Activated T-helper 1 cell treated with anti-CD3 and anti-CD28 coated beads, Interleukin-12 subunit alpha, Interleukin-12 subunit beta, Interleukin-2, Interleukin-4 antibody, amounts not matched to agents 30 ng/mL and 10 ng/mL and 1 ng/mL, durations not matched to agents 14 hours and 24 hours and 36 hours (primary cell): Measurements from ENCODE around the gene KLHDC7B. TPM values are rescaled to one million over a fixed set of nuclear protein-coding genes. Genes with fewer than 3 reads are reported as not detected.

ENCODE experiments used
- DNase-seq: peaks from one replicate; pipeline ENCODE4 v3.0.0; 2021; ENCODE audit warnings: low spot score
- H3K27ac Mint-ChIP-seq: one replicate; pipeline ENCODE4 v1.8.0; 2021; ENCODE audit warnings: mild to moderate bottlenecking, mixed read lengths
- H3K27me3 Mint-ChIP-seq: one replicate; pipeline ENCODE4 v1.8.0; 2022; ENCODE audit warnings: mild to moderate bottlenecking, moderate library complexity, mixed read lengths; ENCODE audit not compliant: insufficient read depth
- H3K36me3 Mint-ChIP-seq: one replicate; pipeline ENCODE4 v1.8.0; 2021; ENCODE audit warnings: low read depth, mixed read lengths
- H3K4me1 Mint-ChIP-seq: one replicate; pipeline ENCODE4 v1.8.0; 2021; ENCODE audit warnings: low read depth, mixed read lengths
- H3K4me3 Mint-ChIP-seq: one replicate; pipeline ENCODE4 v1.8.0; 2021; ENCODE audit warnings: mild to moderate bottlenecking, moderate library complexity, mixed read lengths
- H3K9me3 Mint-ChIP-seq: one replicate; pipeline ENCODE4 v1.8.0; 2021; ENCODE audit warnings: mixed read lengths
- intact Hi-C: fragments of 100-400 bp; cut with micrococcal nuclease; formaldehyde crosslinking; loops from one replicate; pipeline ENCODE4 v1.15.1; 2024
- total RNA-seq: library from RNA; stranded (reverse); gene quantifications from 2 replicates; pipeline ENCODE4 v1.2.3, GENCODE V29; 2022

Gene KLHDC7B
- total RNA-seq, 1 donor from 2014 or later: 5.5 TPM

DNA sequence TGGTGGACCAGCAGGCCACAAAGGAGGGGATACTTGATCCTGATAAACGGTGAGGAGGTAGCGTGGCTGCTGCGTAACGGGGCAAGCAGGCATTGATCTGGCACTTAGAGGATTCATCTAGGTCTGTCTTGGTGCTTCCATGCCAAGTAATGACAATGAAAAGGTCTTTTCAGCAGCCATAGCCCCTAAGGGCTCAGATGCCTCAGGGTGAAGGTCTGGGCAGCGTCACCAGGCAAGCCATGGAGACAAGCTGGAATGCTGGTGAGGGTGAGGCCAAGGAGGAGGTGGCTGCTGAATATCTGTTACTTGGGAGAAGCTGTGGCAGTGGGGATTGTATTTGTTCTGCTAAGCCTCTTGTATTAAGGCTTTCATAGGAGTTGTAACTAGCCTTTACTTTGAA, 41.7 kb downstream of the KLHDC7B start:
- H3K4me3 Mint-ChIP-seq: no peak overlapping the region
- no peak overlapping the region for H3K27ac Mint-ChIP-seq
- H3K27me3 Mint-ChIP-seq: peaks cover 12% of the 10 kb centered on the region
- no peaks in the 10 kb centered on the region for H3K9me3 Mint-ChIP-seq
- H3K4me1 Mint-ChIP-seq: peaks cover 7% of the 10 kb centered on the region
- H3K36me3 Mint-ChIP-seq: no peaks in the 10 kb centered on the region
- intact Hi-C loops: no loop called here
- no peak for DNase-seq

- H3K27me3 Mint-ChIP-seq: peaks cover 24% of the 10 kb centered on the region
- DNase-seq: no peak
- H3K4me1 Mint-ChIP-seq: no peaks in the 10 kb centered on the region
- H3K36me3 Mint-ChIP-seq: peaks cover 4% of the 10 kb centered on the region
- H3K27ac Mint-ChIP-seq: no peak overlapping the region
- no peaks in the 10 kb centered on the region for H3K9me3 Mint-ChIP-seq
- intact Hi-C loops: no loop called here
- no peak overlapping the region for H3K4me3 Mint-ChIP-seq
Measured at GRCh38 chr22:50595189-50595588, 49.5 kb downstream of the KLHDC7B start.

DNA sequence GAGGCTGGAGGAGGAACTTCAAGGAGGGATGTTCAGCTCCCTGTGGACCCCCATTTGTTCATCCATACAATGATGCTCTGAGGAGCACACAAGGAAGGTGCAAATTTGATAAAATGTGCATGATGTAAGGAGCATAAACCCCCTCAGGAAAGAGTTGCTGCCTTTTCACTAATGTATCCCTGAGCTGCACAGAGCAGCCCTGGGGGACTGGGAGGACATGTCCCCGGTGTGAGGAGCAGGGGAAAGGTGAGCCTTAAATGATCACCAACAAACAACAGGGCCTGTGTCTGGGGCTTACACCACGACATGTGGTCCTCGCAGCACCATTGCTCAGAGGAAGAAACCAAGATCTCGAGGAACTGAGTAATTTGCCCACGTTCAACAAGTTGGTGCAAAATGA, 51.4 kb downstream of the KLHDC7B start:
- Mint-ChIP-seq H3K9me3 (no peaks in the 10 kb centered on the region), H3K4me3 (no peak overlapping the region), H3K36me3 (peaks cover 4% of the 10 kb centered on the region), H3K4me1 (no peaks in the 10 kb centered on the region), H3K27me3 (peaks cover 23% of the 10 kb centered on the region), H3K27ac (no peak overlapping the region)
- DNase-seq: no peak
- intact Hi-C loops: no loop called here

DNA sequence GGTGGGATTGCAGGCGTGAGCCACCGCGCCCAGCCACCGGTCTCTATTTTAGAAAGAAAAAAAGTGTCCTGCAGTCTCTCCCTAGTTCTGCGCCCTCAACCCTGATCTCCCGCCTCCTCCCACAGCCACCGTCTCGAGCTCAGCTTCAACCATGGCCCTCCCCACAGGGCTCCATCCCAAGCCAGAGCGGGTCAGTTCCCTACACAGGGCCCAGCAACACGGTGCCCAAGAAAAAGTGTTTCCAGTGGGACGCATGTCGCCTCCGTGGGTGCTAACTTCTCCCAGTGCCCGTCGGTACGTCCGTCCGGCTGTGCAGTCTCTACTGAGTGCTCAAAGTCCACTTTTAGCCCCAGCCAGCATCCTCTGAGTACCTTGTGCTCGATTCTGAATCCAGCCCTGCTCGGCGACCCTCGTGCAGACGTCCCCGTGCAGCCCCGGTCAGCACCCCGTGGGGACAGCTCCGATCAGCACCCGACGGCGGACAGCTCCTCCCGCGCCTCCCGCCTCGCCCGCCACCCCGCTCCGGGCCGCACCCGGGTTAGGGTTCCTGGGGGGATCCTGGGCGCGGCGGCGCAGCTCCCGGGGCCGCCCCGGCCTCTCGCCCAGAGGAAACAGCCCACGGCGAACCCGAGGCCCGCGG, 54.2 kb downstream of the KLHDC7B start:
- intact Hi-C loops: no loop called here
- H3K4me1 Mint-ChIP-seq: no peaks in the 10 kb centered on the region
- DNase-seq: peak; percentile 57
- H3K36me3 Mint-ChIP-seq: peaks cover 4% of the 10 kb centered on the region
- no peaks in the 10 kb centered on the region for H3K9me3 Mint-ChIP-seq
- H3K4me3 Mint-ChIP-seq: peak overlapping the region; percentile 25
- peaks cover 36% of the 10 kb centered on the region for H3K27me3 Mint-ChIP-seq
- no peak overlapping the region for H3K27ac Mint-ChIP-seq

DNA sequence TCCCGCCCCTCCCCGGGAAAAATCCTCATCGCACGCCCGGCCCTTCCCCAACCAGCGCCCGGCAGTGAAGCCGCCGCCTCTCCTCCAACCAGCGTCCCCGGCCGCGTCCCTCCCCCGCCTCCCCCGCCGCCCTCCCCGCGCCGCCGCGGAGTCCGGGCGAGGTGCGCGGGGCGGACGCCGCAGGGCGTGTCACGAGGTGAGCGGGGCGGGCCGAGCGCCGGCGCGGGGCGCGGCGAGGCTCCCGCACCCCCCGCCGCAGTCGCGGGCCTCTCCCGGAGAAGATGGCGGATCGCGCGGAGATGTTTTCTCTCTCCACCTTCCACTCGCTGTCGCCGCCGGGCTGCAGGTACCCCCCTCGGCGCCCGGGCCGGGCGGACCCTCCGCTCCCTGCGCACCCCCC, 54.8 kb downstream of the KLHDC7B start, which contains the start of gene MAPK8IP2:
MAPK8IP2 (plus strand) TSS at position 256 of the 400 bp plus-strand sequence; CDS start at position 282, 26 bp downstream.
- peaks cover 36% of the 10 kb centered on the region for H3K27me3 Mint-ChIP-seq
- no peak within 1 kb of the TSS for H3K27ac Mint-ChIP-seq
- H3K9me3 Mint-ChIP-seq: no peaks in the 10 kb centered on the region
- H3K36me3 Mint-ChIP-seq: peaks cover 4% of the 10 kb centered on the region
- intact Hi-C loops: no loop called here
- no peaks in the 10 kb centered on the region for H3K4me1 Mint-ChIP-seq
- no peak for DNase-seq
- peak within 1 kb of the TSS; percentile 52 for H3K4me3 Mint-ChIP-seq

Other genes starting within 250 kb of the KLHDC7B start
- gene PLXNB2, start 238.3 kb upstream of the KLHDC7B start, total RNA-seq: 8.9 and 10.2 TPM in 2 replicates
- gene DENND6B, start 218.9 kb upstream of the KLHDC7B start, total RNA-seq: 1.7 and 2.2 TPM in 2 replicates
- gene PPP6R2, start 202.6 kb upstream of the KLHDC7B start, total RNA-seq: 46.0 and 48.5 TPM in 2 replicates
- gene SBF1, start 70.9 kb upstream of the KLHDC7B start, total RNA-seq: 113 and 116 TPM in 2 replicates
- gene ADM2, start 64.4 kb upstream of the KLHDC7B start, total RNA-seq: 4.2 and 4.9 TPM in 2 replicates
- 0.29 TPM in 1 of 2 replicates, not detected in the other for gene MIOX, start 59.0 kb upstream of the KLHDC7B start, total RNA-seq
- 79.5 and 81.2 TPM in 2 replicates for gene LMF2, start 38.2 kb upstream of the KLHDC7B start, total RNA-seq
- 133 and 134 TPM in 2 replicates for gene NCAPH2, start 37.7 kb upstream of the KLHDC7B start, total RNA-seq
- 8.7 and 14.8 TPM in 2 replicates for gene SCO2, start 20.3 kb upstream of the KLHDC7B start, total RNA-seq
- gene TYMP, start 15.9 kb upstream of the KLHDC7B start, total RNA-seq: 57.2 and 59.9 TPM in 2 replicates
- gene SYCE3, start 17.0 kb downstream of the KLHDC7B start, total RNA-seq: 0.83 TPM in 1 of 2 replicates, not detected in the other
- 65.6 and 68.2 TPM in 2 replicates for gene CPT1B, start 32.5 kb downstream of the KLHDC7B start, total RNA-seq
- gene CHKB, start 37.0 kb downstream of the KLHDC7B start, total RNA-seq: 81.0 and 88.7 TPM in 2 replicates
- gene MAPK8IP2, start 54.9 kb downstream of the KLHDC7B start, total RNA-seq: 0.08 and 0.17 TPM in 2 replicates
- gene ARSA, start 82.3 kb downstream of the KLHDC7B start, total RNA-seq: 26.2 and 27.3 TPM in 2 replicates
- gene SHANK3, start 126.9 kb downstream of the KLHDC7B start, total RNA-seq: 0.05 and 0.10 TPM in 2 replicates
- not detected in 2 replicates for gene ACR, start 192.3 kb downstream of the KLHDC7B start, total RNA-seq
- 30.7 and 41.3 TPM in 2 replicates for gene RABL2B, start 237.7 kb downstream of the KLHDC7B start, total RNA-seq